ENCODE measurements around the gene MNT. TPM values are rescaled to one million over a fixed set of nuclear protein-coding genes. Genes with fewer than 3 reads are reported as not detected.

MNT gene
- total and polyA plus RNA-seq, 10 donors, result 2.8 to 38.5 (median 27.9) TPM

DNA sequence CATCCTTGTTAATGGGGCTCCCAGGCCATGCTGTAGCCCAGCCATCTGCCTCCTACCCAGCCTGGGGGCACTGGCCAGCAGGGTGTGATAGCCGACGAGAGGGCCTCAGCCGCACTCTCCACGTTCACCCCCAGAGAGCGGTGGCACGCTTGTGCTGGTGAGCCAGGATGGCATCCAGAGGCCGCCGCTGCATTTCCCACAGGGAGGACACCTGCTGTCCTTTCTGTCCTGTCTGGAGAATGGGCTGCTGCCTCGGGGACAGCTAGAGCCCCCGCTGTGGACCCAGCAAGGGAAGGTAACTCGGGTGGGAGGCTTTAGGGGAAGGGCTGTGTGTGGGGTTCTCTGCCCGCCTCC, 36.1 kb downstream of the MNT start:
- intact Hi-C loops (cut with DNase I; ENCODE audit: low total_unique reads), result loop anchor here (10.0 kb wide), 1 partner anchor 50 kb away; no protein-coding TSS in a partner anchor
- TF ChIP-seq POLR2A (IDR thresholded peaks at IDR 0.05) (no peak), POLR2AphosphoS5 (IDR thresholded peaks at IDR 0.05) (no peak)
- TF ChIP-seq, protein P1, sequence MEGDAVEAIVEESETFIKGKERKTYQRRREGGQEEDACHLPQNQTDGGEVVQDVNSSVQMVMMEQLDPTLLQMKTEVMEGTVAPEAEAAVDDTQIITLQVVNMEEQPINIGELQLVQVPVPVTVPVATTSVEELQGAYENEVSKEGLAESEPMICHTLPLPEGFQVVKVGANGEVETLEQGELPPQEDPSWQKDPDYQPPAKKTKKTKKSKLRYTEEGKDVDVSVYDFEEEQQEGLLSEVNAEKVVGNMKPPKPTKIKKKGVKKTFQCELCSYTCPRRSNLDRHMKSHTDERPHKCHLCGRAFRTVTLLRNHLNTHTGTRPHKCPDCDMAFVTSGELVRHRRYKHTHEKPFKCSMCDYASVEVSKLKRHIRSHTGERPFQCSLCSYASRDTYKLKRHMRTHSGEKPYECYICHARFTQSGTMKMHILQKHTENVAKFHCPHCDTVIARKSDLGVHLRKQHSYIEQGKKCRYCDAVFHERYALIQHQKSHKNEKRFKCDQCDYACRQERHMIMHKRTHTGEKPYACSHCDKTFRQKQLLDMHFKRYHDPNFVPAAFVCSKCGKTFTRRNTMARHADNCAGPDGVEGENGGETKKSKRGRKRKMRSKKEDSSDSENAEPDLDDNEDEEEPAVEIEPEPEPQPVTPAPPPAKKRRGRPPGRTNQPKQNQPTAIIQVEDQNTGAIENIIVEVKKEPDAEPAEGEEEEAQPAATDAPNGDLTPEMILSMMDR (IDR thresholded peaks at IDR 0.05 in 8 of 11, conservative IDR thresholded peaks at IDR 0.05 in 3 of 11), result no peak

DNA sequence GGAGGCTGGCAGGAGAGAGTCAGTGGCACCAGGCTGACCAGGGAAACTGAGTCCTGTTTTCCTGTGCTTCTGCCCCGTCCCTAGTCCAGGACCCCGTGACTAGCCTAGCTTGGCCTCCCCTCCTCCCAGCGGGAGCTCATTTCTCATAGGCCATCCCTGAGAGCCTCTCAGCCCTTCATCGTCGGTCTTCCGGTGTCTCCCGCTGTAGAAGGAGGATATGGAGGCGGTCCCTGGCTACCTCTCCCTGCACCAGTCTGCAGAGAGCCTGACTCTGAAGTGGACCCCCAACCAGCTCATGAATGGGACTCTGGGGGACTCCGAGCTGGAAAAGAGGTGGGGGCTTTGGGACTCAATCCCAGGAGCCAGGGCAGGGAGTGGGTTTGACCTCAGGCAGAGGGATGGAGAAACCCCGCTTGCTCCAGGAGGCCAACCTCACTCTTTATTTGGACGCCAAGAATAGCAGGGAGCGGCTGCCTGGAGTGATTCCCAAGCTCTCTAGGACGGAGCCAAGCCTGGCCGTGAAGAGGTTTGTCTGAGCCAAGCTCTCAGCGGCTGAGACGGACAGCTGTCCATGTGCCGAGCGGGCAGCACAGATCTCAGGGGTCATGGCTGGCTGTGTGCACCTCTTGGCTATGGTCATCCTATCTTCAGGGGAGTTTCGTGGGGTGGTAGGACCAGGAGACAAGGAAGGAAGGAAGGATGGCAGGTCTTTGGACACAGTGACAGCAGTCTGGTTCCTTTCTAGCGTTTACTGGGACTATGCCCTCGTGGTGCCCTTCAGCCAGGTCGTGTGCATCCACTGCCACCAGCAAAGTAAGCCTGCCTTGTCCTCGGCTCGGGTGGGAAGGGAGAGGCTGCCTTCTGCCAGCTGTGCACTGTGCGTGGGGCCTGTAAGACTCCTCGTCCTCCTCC, 36.8 kb downstream of the MNT start:
- H3K36me3 ChIP-seq, result peaks cover 0 to 95% (median 46%) of the 10 kb centered on the region in 6 donors
- H3K27ac ChIP-seq, result no peak overlapping the region
- no peak for TF ChIP-seq POLR2AphosphoS5 (IDR thresholded peaks at IDR 0.05)
- TF ChIP-seq, protein P1 (IDR thresholded peaks at IDR 0.05 in 8 of 11, conservative IDR thresholded peaks at IDR 0.05 in 3 of 11), result no peak
- no peak for TF ChIP-seq POLR2A (IDR thresholded peaks at IDR 0.05)
- no peak overlapping the region for H3K4me3 ChIP-seq
- H3K9me3 ChIP-seq, result no peaks in the 10 kb centered on the region
- WGBS, 5 donors, result 84 to 92% (median 86%) methylated on average over 19 to 26 of the region's 26 CpGs
- intact Hi-C loops (cut with DNase I; ENCODE audit: low total_unique reads), result loop anchor here (10.0 kb wide), 1 partner anchor 51 kb away; no protein-coding TSS in a partner anchor
- H3K4me1 ChIP-seq, result peaks cover 0 to 13% (median 0%) of the 10 kb centered on the region in 6 donors
- no peak for DNase-seq
- H3K27me3 ChIP-seq (replicated peaks in 1 of 7), result no peaks in the 10 kb centered on the region

More for the DNA sequence above, 36.1 kb downstream of the MNT start:
- Histone ChIP-seq H3K9me3 (no peaks in the 10 kb centered on the region), H3K27me3 (replicated peaks in 1 of 7) (no peaks in the 10 kb centered on the region), H3K4me3 (no peak overlapping the region), H3K27ac (no peak overlapping the region), H3K4me1 (peaks cover 0 to 19% (median 0%) of the 10 kb centered on the region in 6 donors), H3K36me3 (peaks cover 0 to 90% (median 46%) of the 10 kb centered on the region in 6 donors)
- 83 to 93% (median 90%) methylated on average over 6 to 12 of the region's 12 CpGs for whole genome bisulfite sequencing, 5 donors
- no peak for DNase-seq

DNA sequence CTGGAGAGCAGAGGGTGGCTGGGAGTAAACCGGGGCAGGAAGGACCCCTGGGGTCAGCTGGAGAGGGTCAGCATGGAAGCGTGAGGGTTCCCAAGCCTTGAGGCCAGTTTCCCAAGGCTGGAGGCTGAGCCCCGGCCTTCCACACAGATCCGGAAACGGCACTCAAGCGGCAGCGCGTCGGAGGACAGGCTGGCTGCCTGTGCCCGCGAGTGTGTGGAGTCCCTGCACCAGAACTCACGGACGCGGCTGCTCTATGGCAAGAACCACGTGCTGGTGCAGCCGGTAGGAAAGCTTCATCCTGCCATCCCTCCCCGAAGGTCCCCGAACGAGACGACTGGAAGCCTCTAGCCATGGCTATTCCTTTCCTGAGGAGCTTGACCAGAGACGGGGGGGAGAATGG, 37.5 kb downstream of the MNT start:
- no peak for TF ChIP-seq POLR2A (IDR thresholded peaks at IDR 0.05)
- TF ChIP-seq, protein P1 (IDR thresholded peaks at IDR 0.05 in 8 of 11, conservative IDR thresholded peaks at IDR 0.05 in 3 of 11), result no peak
- TF ChIP-seq POLR2AphosphoS5 (IDR thresholded peaks at IDR 0.05), result no peak
- Histone ChIP-seq H3K4me1 (peaks cover 0 to 5% (median 0%) of the 10 kb centered on the region in 6 donors), H3K4me3 (no peak overlapping the region), H3K36me3 (peaks cover 0 to 94% (median 46%) of the 10 kb centered on the region in 6 donors), H3K27ac (no peak overlapping the region), H3K9me3 (no peaks in the 10 kb centered on the region), H3K27me3 (replicated peaks in 1 of 7) (no peaks in the 10 kb centered on the region)
- WGBS, 5 donors, result 94 to 97% (median 96%) methylated on average over 7 to 21 of the region's 21 CpGs
- intact Hi-C loops (cut with DNase I; ENCODE audit: low total_unique reads), result loop anchor here (10.0 kb wide), 1 partner anchor 51 kb away; no protein-coding TSS in a partner anchor
- no peak for DNase-seq

DNA sequence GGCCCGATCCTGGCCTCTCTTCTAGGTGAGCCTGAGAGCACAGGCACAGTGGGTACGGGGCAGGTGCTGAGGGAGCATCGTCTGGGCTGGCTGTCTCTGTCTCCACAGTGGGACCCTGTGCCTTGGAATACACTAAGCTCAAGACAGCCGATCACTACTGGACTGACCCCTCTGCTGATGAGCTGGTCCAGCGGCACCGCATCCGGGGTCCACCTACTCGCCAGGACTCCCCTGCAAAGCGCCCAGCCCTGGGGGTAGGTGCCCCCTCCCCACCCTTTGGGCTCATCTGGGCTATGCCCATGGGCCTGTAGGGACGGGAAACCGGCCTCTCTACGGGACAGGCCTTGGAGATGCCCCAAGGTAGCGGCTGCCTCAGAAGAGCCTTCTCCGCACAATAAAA, 38.0 kb downstream of the MNT start:
- peaks cover 0 to 93% (median 46%) of the 10 kb centered on the region in 6 donors for H3K36me3 ChIP-seq
- intact Hi-C loops (cut with DNase I; ENCODE audit: low total_unique reads), result loop anchor here (10.0 kb wide), 1 partner anchor 52 kb away; no protein-coding TSS in a partner anchor

More for the DNA sequence above, 38.0 kb downstream of the MNT start:
- Histone ChIP-seq H3K27me3 (replicated peaks in 1 of 7) (no peaks in the 10 kb centered on the region), H3K27ac (no peak overlapping the region), H3K4me1 (peaks cover 0 to 4% (median 0%) of the 10 kb centered on the region in 6 donors), H3K9me3 (no peaks in the 10 kb centered on the region), H3K4me3 (no peak overlapping the region)
- DNase-seq, result no peak
- TF ChIP-seq POLR2A (IDR thresholded peaks at IDR 0.05), result no peak
- TF ChIP-seq, protein P1 (IDR thresholded peaks at IDR 0.05 in 8 of 11, conservative IDR thresholded peaks at IDR 0.05 in 3 of 11), result no peak
- TF ChIP-seq POLR2AphosphoS5 (IDR thresholded peaks at IDR 0.05), result no peak
- 96 to 99% (median 96%) methylated on average over 10 to 14 of the region's 14 CpGs for WGBS, 5 donors

All from spleen (tissue), 11 donors.